Transverse colon (tissue), 4 donors: ENCODE measurements around the gene CACNA1I. TPM values are rescaled to one million over a fixed set of nuclear protein-coding genes. Genes with fewer than 3 reads are reported as not detected.

Experiments used
- DNase-seq: peaks from one replicate; pipeline ENCODE4 v3.0.0-alpha.2; 2019
- H3K27ac ChIP-seq, 4 donors: fragments of 200-600 bp; sonication (generic); 2 replicates each; pipeline ENCODE4 v1.5.1; 2016 to 2018; ENCODE audit warnings: inconsistent platforms in 4 of 4
- H3K27me3 ChIP-seq: fragments of 200-600 bp; sonication (generic); 2 replicates; pipeline ENCODE4 v1.5.1; 2017; ENCODE audit warnings: inconsistent platforms
- H3K36me3 ChIP-seq, 4 donors: fragments of 200-600 bp; sonication (generic); 2 replicates each; pipeline ENCODE4 v1.5.1; 2017 to 2019; ENCODE audit warnings: inconsistent platforms in 4 of 4
- H3K4me1 ChIP-seq, 4 donors: fragments of 200-600 bp; sonication (generic); 2 replicates each; pipeline ENCODE4 v1.5.1; 2017 to 2020; ENCODE audit warnings: inconsistent platforms in 4 of 4
- H3K4me3 ChIP-seq, 4 donors: fragments of 200-600 bp; sonication (generic); 1 replicate in 1 of 4; 2 replicates in 3 of 4; pipeline versions ENCODE4 v1.5.1 to v1.6.1; 2017 to 2019; ENCODE audit warnings: inconsistent platforms in 4 of 4
- H3K9me3 ChIP-seq, 2 donors: fragments of 200-600 bp; sonication (generic); 2 replicates each; pipeline ENCODE4 v1.5.1; 2017 to 2019; ENCODE audit warnings: inconsistent platforms in 2 of 2
- EP300 ChIP-seq: sonication (generic); formaldehyde crosslinking; IDR thresholded peaks from one replicate; pipeline ENCODE4 v1.6.1; 2017; ENCODE audit warnings: antibody characterized with exemption, low read depth
- POLR2A ChIP-seq: fragments of 450-650 bp; IDR thresholded peaks from one replicate; pipeline ENCODE4 v1.6.1; 2016; ENCODE audit warnings: antibody characterized with exemption, mild to moderate bottlenecking, moderate library complexity
- POLR2AphosphoS5 ChIP-seq, 3 donors: sonication (generic); formaldehyde crosslinking; IDR thresholded peaks; one replicate each; pipeline ENCODE4 v1.6.1; 2016; ENCODE audit warnings: antibody characterized with exemption in 3 of 3
- WGBS, 2 donors: methylation state at CpG; one replicate each; pipeline ENCODE4 v1.1.5; 2018; ENCODE audit warnings: low coverage in 1 of 2; 5-methylcytosine and 5-hydroxymethylcytosine counted together
- in situ Hi-C, 4 donors: fragments of 200-750 bp; cut with MboI; loops; one replicate each; pipeline versions ENCODE4 v1.15.0 to v1.15.1; 2017; ENCODE audit warnings: low sequenced_read_pairs in 3 of 4, low pct_ligation_motif_present in 1 of 4, low pct_unique_long_range_greater_than_20kb in 1 of 4
- intact Hi-C: fragments of 100-400 bp; cut with DNase I; formaldehyde crosslinking; loops from one replicate; pipeline ENCODE4 v1.15.1; 2023; ENCODE audit warnings: low total_unique reads
- total RNA-seq, 4 donors: library from RNA; depleted of rRNA; stranded (reverse); fragments of >200 nt; gene quantifications; one replicate each; pipeline ENCODE4 v1.1.0, GENCODE V29; 2016
- TF ChIP-seq, protein P1 (sequence below), 5 experiments: fragments of 200-600 bp in 3 of 5; fragments of 450-650 bp in 2 of 5; sonication (generic) in 3 of 5; IDR thresholded peaks; 1 replicate in 2 of 5; 2 replicates in 3 of 5; pipeline ENCODE4 v1.5.1; 2016 to 2017; ENCODE audit warnings: antibody characterized with exemption in 5 of 5, inconsistent platforms in 3 of 5, mild to moderate bottlenecking in 2 of 5, moderate library complexity in 1 of 5

The CACNA1I gene
- total RNA-seq, 4 donors from 2014 or later: 0.14 to 1.1 (median 0.66) TPM

DNA sequence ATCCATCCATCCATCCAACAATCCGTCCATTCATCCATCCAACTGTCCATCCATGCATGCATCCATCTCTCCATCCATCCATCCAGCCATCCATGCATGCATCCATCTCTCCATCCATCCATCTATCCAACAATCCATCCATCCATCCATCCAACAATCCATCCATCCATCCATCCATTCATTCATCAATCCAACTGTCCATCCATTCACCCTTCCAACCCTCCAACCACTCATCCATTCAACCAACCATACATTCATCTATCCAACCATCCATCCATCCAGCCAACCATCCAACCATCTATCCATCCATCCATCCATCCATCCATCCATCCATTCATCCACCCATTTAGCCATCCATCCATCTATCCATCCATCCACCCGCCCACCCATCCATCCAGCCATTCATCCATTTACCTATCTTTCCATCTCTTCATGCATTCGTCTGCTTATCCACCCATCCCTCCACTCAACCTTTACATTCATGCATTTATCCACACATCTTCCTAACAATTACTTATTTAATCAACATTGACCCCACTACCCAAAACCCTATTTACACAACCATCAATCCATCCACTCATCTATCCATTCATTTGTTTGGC lies 12.6 kb downstream of the CACNA1I start:
- H3K27ac ChIP-seq: no peak overlapping the region
- WGBS, 2 donors: 65 to 71% methylated on average over 3 of the region's 3 CpGs
- no peaks in the 10 kb centered on the region for H3K4me1 ChIP-seq
- H3K4me3 ChIP-seq: no peak overlapping the region
- TF ChIP-seq POLR2AphosphoS5 (IDR thresholded peaks at IDR 0.05): no peak
- TF ChIP-seq EP300: no peak
- TF ChIP-seq, protein P1, sequence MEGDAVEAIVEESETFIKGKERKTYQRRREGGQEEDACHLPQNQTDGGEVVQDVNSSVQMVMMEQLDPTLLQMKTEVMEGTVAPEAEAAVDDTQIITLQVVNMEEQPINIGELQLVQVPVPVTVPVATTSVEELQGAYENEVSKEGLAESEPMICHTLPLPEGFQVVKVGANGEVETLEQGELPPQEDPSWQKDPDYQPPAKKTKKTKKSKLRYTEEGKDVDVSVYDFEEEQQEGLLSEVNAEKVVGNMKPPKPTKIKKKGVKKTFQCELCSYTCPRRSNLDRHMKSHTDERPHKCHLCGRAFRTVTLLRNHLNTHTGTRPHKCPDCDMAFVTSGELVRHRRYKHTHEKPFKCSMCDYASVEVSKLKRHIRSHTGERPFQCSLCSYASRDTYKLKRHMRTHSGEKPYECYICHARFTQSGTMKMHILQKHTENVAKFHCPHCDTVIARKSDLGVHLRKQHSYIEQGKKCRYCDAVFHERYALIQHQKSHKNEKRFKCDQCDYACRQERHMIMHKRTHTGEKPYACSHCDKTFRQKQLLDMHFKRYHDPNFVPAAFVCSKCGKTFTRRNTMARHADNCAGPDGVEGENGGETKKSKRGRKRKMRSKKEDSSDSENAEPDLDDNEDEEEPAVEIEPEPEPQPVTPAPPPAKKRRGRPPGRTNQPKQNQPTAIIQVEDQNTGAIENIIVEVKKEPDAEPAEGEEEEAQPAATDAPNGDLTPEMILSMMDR (IDR thresholded peaks at IDR 0.05): no peak
- no peak for TF ChIP-seq POLR2A
- no peak for DNase-seq
- no peaks in the 10 kb centered on the region for H3K36me3 ChIP-seq
- intact Hi-C loops: no loop called here
- H3K9me3 ChIP-seq: no peaks in the 10 kb centered on the region
- in situ Hi-C loops: no loop called here
- H3K27me3 ChIP-seq: no peaks in the 10 kb centered on the region

DNA sequence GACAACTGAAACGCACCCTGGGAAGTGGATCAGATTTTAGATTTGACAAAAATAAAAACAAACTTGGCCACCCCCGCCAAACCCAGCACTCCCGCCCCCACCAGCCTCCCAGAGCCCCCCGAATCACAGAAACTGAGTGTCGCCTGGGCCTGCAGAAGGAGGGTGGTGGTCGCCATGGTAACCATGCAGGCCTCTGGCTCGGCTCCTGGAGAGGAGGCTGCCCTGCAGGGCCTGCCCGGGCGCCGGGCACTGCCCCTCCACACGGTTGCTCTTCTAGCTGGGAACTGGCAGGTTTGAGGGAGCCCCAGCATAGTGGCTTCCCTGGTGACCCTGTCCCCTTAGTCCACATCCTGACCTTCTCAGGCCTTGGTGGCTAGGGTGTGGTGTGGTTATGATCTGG lies 19.3 kb downstream of the CACNA1I start:
- intact Hi-C loops: no loop called here
- Histone ChIP-seq H3K27me3 (peaks cover 3% of the 10 kb centered on the region), H3K9me3 (no peaks in the 10 kb centered on the region), H3K27ac (no peak overlapping the region), H3K4me3 (no peak overlapping the region), H3K36me3 (no peaks in the 10 kb centered on the region), H3K4me1 (peaks cover 0 to 4% (median 0%) of the 10 kb centered on the region in 4 donors)
- in situ Hi-C loops: no loop called here
- WGBS, 2 donors: 70% methylated on average over 11 of the region's 11 CpGs; no CpG with 5 or more reads in 1 of the 2 donors
- TF ChIP-seq POLR2A (no peak), POLR2AphosphoS5 (IDR thresholded peaks at IDR 0.05) (no peak), EP300 (no peak)
- TF ChIP-seq, protein P1 (IDR thresholded peaks at IDR 0.05): no peak
- DNase-seq: no peak

DNA sequence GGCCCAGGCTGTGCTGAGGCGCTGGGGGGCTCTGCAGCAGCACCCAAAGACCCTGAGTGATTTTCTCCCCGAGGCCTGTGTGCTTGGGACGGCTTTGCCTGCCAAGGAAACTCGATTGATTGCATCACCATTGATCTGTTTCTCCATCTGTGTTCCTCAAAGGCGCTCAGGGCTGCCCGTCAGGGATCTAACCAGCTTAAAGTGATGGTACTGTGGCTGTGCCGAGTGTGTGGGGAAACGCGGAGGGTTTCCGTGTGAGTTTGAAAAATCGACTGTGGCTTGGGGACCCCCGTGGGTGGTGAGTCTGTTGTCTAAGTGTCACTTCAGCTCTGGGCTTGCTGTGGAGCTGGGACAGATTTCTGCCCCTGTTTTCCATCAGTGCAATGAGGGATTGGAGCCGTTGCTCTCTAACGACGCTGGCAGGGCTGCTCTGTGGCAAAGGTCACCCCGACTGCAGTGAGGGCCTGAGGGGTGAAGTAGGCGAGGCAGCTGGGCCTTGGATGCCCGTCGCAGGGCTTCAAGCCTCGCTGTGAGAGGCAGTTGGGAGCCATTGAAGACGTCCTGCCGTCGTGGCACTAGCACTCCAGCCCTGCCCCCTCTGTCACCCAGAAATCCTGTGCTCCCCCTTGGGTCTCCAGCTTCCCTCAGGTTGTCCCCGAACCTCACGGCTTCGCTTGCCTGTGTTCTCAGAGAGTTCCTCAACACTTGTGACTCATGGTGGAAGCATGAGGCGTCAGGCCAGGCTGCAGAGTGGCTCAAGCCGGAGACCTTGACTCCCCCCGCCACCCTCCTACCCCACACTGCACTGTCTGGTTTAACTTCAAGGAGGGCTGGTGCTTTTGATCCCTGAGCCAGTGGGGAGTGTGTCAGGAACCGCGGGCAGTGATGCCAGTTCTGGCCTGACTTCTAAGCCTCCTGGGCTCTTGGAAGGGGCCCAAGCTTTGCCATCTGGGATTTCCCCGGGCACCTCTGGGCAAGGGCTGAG lies 21.8 kb downstream of the CACNA1I start:
- Histone ChIP-seq H3K4me3 (no peak overlapping the region), H3K36me3 (no peaks in the 10 kb centered on the region), H3K27ac (no peak overlapping the region), H3K4me1 (peaks cover 0 to 4% (median 0%) of the 10 kb centered on the region in 4 donors), H3K9me3 (no peaks in the 10 kb centered on the region), H3K27me3 (peaks cover 8% of the 10 kb centered on the region)
- DNase-seq: no peak
- intact Hi-C loops: no loop called here
- 46 to 70% methylated on average over 2 to 29 of the region's 32 CpGs for WGBS, 2 donors
- in situ Hi-C loops: no loop called here
- TF ChIP-seq POLR2A (no peak), POLR2AphosphoS5 (IDR thresholded peaks at IDR 0.05) (no peak), EP300 (no peak)
- TF ChIP-seq, protein P1 (IDR thresholded peaks at IDR 0.05): no peak
